Measurements from ENCODE around the gene KIRREL2.

The KIRREL2 gene

GRCh38 chr19:35856546-35857149 lies at the start of gene KIRREL2:
Gene KIRREL2, plus strand, starts transcription at chr19:35856911. Its CDS starts 209 bp downstream, at chr19:35857120.
- no peak for TF ChIP-seq CTCF (IDR thresholded peaks at IDR 0.05; ENCODE audit: unreplicated experiment in 3 of 3)
- Mint-ChIP-seq H3K27me3 (ENCODE audit: low read depth) (peaks cover 69% of the 10 kb centered on the region), H3K36me3 (ENCODE audit: low read depth) (peaks cover 4% of the 10 kb centered on the region), H3K4me3 (peak within 1 kb of the TSS; percentile 84 to 95 (median 84)), H3K27ac (peak within 1 kb of the TSS in 2 of 3 experiments; percentile 94 to 98), H3K4me1 (peaks cover 28% of the 10 kb centered on the region), H3K9me3 (no peaks in the 10 kb centered on the region)

GRCh38 chr19:35807633-35808032 lies 49.1 kb upstream of the KIRREL2 start:
- Mint-ChIP-seq H3K27me3 (ENCODE audit: low read depth) (peaks cover 43% of the 10 kb centered on the region), H3K9me3 (no peaks in the 10 kb centered on the region), H3K27ac (no peak overlapping the region), H3K36me3 (ENCODE audit: low read depth) (no peaks in the 10 kb centered on the region), H3K4me1 (no peaks in the 10 kb centered on the region), H3K4me3 (no peak overlapping the region)
- TF ChIP-seq CTCF (IDR thresholded peaks at IDR 0.05; ENCODE audit: unreplicated experiment in 3 of 3), result no peak

GRCh38 chr19:35811317-35812219 lies 45.1 kb upstream of the KIRREL2 start:
- Mint-ChIP-seq H3K9me3 (no peaks in the 10 kb centered on the region), H3K4me3 (peak overlapping the region in 1 of 3 experiments; percentile 43), H3K4me1 (no peaks in the 10 kb centered on the region), H3K27me3 (ENCODE audit: low read depth) (peaks cover 29% of the 10 kb centered on the region), H3K36me3 (ENCODE audit: low read depth) (no peaks in the 10 kb centered on the region), H3K27ac (no peak overlapping the region)
- no peak for TF ChIP-seq CTCF (IDR thresholded peaks at IDR 0.05; ENCODE audit: unreplicated experiment in 3 of 3)

- peak within 1 kb of the TSS in 1 of 3 experiments; percentile 47 for H3K4me3 Mint-ChIP-seq
Observed at GRCh38 chr19:35812220-35813042, 44.3 kb upstream of the KIRREL2 start, which contains the start of gene PRODH2. Gene PRODH2, minus strand, starts transcription at chr19:35812845. Its CDS starts 40 bp downstream, at chr19:35812805.

More at GRCh38 chr19:35812220-35813042, 44.3 kb upstream of the KIRREL2 start, which contains the start of gene PRODH2:
- Mint-ChIP-seq H3K9me3 (no peaks in the 10 kb centered on the region), H3K27ac (peak within 1 kb of the TSS in 1 of 3 experiments; percentile 49), H3K27me3 (ENCODE audit: low read depth) (peaks cover 28% of the 10 kb centered on the region), H3K36me3 (ENCODE audit: low read depth) (no peaks in the 10 kb centered on the region), H3K4me1 (no peaks in the 10 kb centered on the region)
- no peak for TF ChIP-seq CTCF (IDR thresholded peaks at IDR 0.05; ENCODE audit: unreplicated experiment in 3 of 3)

Measured in nephron (organoid).